DND-41 (cell line): ENCODE results near the gene TSSC4.

Source experiments
- EZH2 ChIP-seq: IDR thresholded peaks from 3 replicates; pipeline ENCODE4 v1.6.1; 2012; ENCODE audit warnings: borderline replicate concordance, low read depth, mild to moderate bottlenecking, moderate library complexity, low read length, inconsistent platforms; ENCODE audit not compliant: severe bottlenecking
- TF ChIP-seq, protein P1 (sequence below): IDR thresholded peaks from 2 replicates; pipeline ENCODE4 v1.5.1; 2012; ENCODE audit warnings: borderline replicate concordance, low read length, moderate library complexity, mild to moderate bottlenecking; ENCODE audit not compliant: poor library complexity, severe bottlenecking; ENCODE audit errors: extremely low read depth

DNA sequence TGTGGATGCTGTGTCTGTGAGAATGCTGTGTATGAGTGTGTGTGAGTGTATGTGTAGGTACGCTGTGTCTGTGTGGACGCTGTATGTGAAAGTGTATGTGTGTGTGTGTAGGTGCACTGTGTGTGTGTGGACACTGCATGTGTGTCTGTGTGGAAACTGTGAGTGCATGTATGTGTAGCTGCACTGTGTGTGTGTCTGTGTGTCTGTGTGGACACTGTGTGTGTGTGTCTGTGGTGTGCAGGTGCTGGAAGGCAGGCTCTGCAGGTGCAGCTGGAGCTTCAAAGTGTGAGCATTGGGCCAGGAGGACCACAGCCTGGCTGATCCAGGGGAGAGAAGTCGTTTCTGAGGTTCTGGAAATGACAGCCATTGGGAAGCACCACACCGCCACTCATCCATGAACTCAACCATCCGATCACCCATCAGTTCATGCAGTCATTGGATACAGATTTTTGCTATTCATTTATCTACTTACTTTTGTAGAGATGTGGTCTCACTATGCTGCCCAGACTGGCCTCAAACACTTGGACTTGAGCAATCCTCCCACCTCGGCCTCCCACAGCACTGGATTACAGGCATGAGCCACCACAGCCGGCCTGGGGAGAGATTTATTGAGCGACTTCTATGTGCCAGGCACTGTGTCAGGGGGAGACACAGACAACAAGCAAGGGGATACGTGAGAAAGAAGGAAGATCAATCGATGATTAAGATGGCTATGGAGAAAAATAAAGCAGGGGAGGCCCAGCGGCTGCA lies 34.1 kb downstream of the TSSC4 start:
- TF ChIP-seq, protein P1, sequence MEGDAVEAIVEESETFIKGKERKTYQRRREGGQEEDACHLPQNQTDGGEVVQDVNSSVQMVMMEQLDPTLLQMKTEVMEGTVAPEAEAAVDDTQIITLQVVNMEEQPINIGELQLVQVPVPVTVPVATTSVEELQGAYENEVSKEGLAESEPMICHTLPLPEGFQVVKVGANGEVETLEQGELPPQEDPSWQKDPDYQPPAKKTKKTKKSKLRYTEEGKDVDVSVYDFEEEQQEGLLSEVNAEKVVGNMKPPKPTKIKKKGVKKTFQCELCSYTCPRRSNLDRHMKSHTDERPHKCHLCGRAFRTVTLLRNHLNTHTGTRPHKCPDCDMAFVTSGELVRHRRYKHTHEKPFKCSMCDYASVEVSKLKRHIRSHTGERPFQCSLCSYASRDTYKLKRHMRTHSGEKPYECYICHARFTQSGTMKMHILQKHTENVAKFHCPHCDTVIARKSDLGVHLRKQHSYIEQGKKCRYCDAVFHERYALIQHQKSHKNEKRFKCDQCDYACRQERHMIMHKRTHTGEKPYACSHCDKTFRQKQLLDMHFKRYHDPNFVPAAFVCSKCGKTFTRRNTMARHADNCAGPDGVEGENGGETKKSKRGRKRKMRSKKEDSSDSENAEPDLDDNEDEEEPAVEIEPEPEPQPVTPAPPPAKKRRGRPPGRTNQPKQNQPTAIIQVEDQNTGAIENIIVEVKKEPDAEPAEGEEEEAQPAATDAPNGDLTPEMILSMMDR: no peak
- TF ChIP-seq EZH2: no peak
